HepG2 (cell line): ENCODE results near the gene OLFM2. TPM values are rescaled to one million over a fixed set of nuclear protein-coding genes. Genes with fewer than 3 reads are reported as not detected.
A peak's percentile ranks its signal among the peaks of the same experiment; 100 is the strongest.

Source experiments
- FOXA3 ChIP-seq: IDR thresholded peaks from 2 replicates; pipeline ENCODE4 v1.6.1; 2016; ENCODE audit warnings: missing genetic modification reagents, missing compliant biosample characterization
- FOXC1 ChIP-seq: sonication (generic); formaldehyde crosslinking; IDR thresholded peaks from 2 replicates; pipeline ENCODE4 v1.8.0; 2022; ENCODE audit warnings: mild to moderate bottlenecking, missing genetic modification reagents, borderline replicate concordance
- GATAD2A ChIP-seq: IDR thresholded peaks from 2 replicates; pipeline ENCODE4 v1.6.1; 2016
- HDAC1 ChIP-seq: sonication (generic); formaldehyde crosslinking; IDR thresholded peaks from 2 replicates; pipeline ENCODE4 v1.5.1; 2020; ENCODE audit warnings: mild to moderate bottlenecking, missing genetic modification reagents
- HDAC2 ChIP-seq: sonication (generic); formaldehyde crosslinking; IDR thresholded peaks from 2 replicates; pipeline ENCODE4 v1.4.0; 2020; ENCODE audit warnings: missing genetic modification reagents
- HHEX ChIP-seq: IDR thresholded peaks from 2 replicates; pipeline ENCODE4 v1.6.1; 2016; ENCODE audit warnings: control low read depth
- HNRNPLL ChIP-seq: fragments of 200-400 bp; formaldehyde crosslinking; IDR thresholded peaks from 2 replicates; pipeline ENCODE4 v1.6.1; 2017; ENCODE audit warnings: mild to moderate bottlenecking, low read depth, low read length; ENCODE audit not compliant: poor library complexity, severe bottlenecking
- HNRNPUL1 ChIP-seq: fragments of 200-400 bp; formaldehyde crosslinking; IDR thresholded peaks from 2 replicates; pipeline ENCODE4 v1.6.1; 2017; ENCODE audit warnings: low read depth, mild to moderate bottlenecking, low read length, moderate library complexity
- MXI1 ChIP-seq: IDR thresholded peaks from 3 replicates; pipeline ENCODE4 v1.6.1; 2012; ENCODE audit warnings: low read depth, low read length, inconsistent platforms, borderline replicate concordance
- NBN ChIP-seq: fragments of 450-650 bp; conservative IDR thresholded peaks from 2 replicates; pipeline ENCODE4 v1.6.1; 2017
- PAF1 ChIP-seq: IDR thresholded peaks from 2 replicates; pipeline ENCODE4 v1.6.1; 2016; ENCODE audit warnings: missing genetic modification reagents, missing compliant biosample characterization
- PITX1 ChIP-seq: sonication (generic); formaldehyde crosslinking; IDR thresholded peaks from 2 replicates; pipeline ENCODE4 v1.5.1; 2020; ENCODE audit warnings: mild to moderate bottlenecking, missing genetic modification reagents
- PRDM15 ChIP-seq: sonication (generic); formaldehyde crosslinking; IDR thresholded peaks from 2 replicates; pipeline ENCODE4 v1.4.0; 2020; ENCODE audit warnings: missing genetic modification reagents
- SETDB1 ChIP-seq: sonication (generic); formaldehyde crosslinking; IDR thresholded peaks from 2 replicates; pipeline ENCODE4 v1.5.1; 2020; ENCODE audit warnings: missing genetic modification reagents, mild to moderate bottlenecking, borderline replicate concordance
- SIX4 ChIP-seq: sonication (generic); formaldehyde crosslinking; IDR thresholded peaks from 2 replicates; pipeline ENCODE4 v1.4.0; 2020; ENCODE audit warnings: missing genetic modification reagents
- SKI ChIP-seq: fragments of 450-650 bp; IDR thresholded peaks from one replicate; pipeline ENCODE4 v1.6.1; 2018; ENCODE audit warnings: mild to moderate bottlenecking; ENCODE audit not compliant: partially characterized antibody
- SOX13 ChIP-seq, 3 experiments: fragments of 450-650 bp in 1 of 3; sonication (generic) in 1 of 3; formaldehyde crosslinking in 1 of 3; IDR thresholded peaks in 2 of 3; conservative IDR thresholded peaks in 1 of 3; 2 replicates each; pipeline versions ENCODE4 v1.5.0 to v1.6.1; 2016 to 2020; ENCODE audit warnings: antibody characterized with exemption in 1 of 3, mild to moderate bottlenecking in 1 of 3, missing compliant biosample characterization in 1 of 3, missing genetic modification reagents in 1 of 3, moderate library complexity in 1 of 3
- SP4 ChIP-seq: sonication (generic); formaldehyde crosslinking; IDR thresholded peaks from 2 replicates; pipeline ENCODE4 v1.8.1; 2023; ENCODE audit warnings: mild to moderate bottlenecking, missing genetic modification reagents
- THAP11 ChIP-seq: IDR thresholded peaks from 2 replicates; pipeline ENCODE4 v1.6.1; 2016; ENCODE audit warnings: missing biosample characterization, missing genetic modification reagents
- ZBTB44 ChIP-seq: sonication (generic); formaldehyde crosslinking; IDR thresholded peaks from 2 replicates; pipeline ENCODE4 v1.4.0; 2020; ENCODE audit warnings: missing genetic modification reagents
- ZNF292 ChIP-seq: sonication (generic); formaldehyde crosslinking; IDR thresholded peaks from 2 replicates; pipeline ENCODE4 v1.8.1; 2022; ENCODE audit warnings: mild to moderate bottlenecking, low read depth, missing genetic modification reagents, borderline replicate concordance
- ZNF414 ChIP-seq: sonication (generic); formaldehyde crosslinking; IDR thresholded peaks from 2 replicates; pipeline ENCODE4 v1.5.0; 2020; ENCODE audit warnings: missing genetic modification reagents
- ZNF781 ChIP-seq: sonication (generic); formaldehyde crosslinking; IDR thresholded peaks from 2 replicates; pipeline ENCODE4 v1.5.1; 2020; ENCODE audit warnings: borderline replicate concordance, mild to moderate bottlenecking, missing genetic modification reagents; ENCODE audit errors: not compliant biosample characterization
- ZNF816 ChIP-seq: sonication (generic); formaldehyde crosslinking; IDR thresholded peaks from 2 replicates; pipeline ENCODE4 v1.8.0; 2022; ENCODE audit warnings: missing genetic modification reagents, mild to moderate bottlenecking, borderline replicate concordance
- polyA plus RNA-seq, 8 experiments: library from polyadenylated mRNA; depleted of rRNA in 3 of 8; stranded (reverse) in 7 of 8; unstranded in 1 of 8; fragments of >200 nt; fragmentation: Illumina TruSeq in 4 of 8; extraction: Trizol in 4 of 8; gene quantifications; 2 replicates each; pipeline versions ENCODE4 v1.2.1 to v1.2.3, GENCODE V29; 2011 to 2016; ENCODE audit warnings: low read depth in 4 of 8, missing spikeins in 1 of 8, mixed read lengths in 1 of 8; ENCODE audit not compliant: insufficient read depth in 1 of 8
- total RNA-seq, 5 experiments: library from RNA; depleted of rRNA; stranded (reverse); fragments of >200 nt; fragmentation: Illumina TruSeq; extraction: Trizol; gene quantifications; 2 replicates each; pipeline ENCODE4 v1.2.3, GENCODE V29; 2016; ENCODE audit warnings: low read depth in 1 of 5

The OLFM2 gene
- total and polyA plus RNA-seq, 2 of the 13 experiments (the other 11 are each of a cell fraction or from before 2014, with no cell fraction given), result 0.20 to 0.51 TPM

GRCh38 chr19:9871626-9872338 lies 64.5 kb downstream of the OLFM2 start (continued):
- no peak for TF ChIP-seq ZNF781 (CRISPR knock-in tag)
- no peak for TF ChIP-seq SP4
- TF ChIP-seq SOX13 (IDR thresholded peaks at IDR 0.05), result no peak
- peak in 1 of 2 experiments; percentile 30; a peak in 1 of 4 replicates for TF ChIP-seq SOX13 (CRISPR knock-in tag; conservative IDR thresholded peaks at IDR 0.05 in 1 of 2, IDR thresholded peaks at IDR 0.05 in 1 of 2)
- no peak for TF ChIP-seq SETDB1 (CRISPR knock-in tag)
- no peak for TF ChIP-seq HNRNPLL
- 0 out of 2 replicates have a peak, but pooled peaks have one; percentile 31 for TF ChIP-seq THAP11 (CRISPR knock-in tag)
- no peak for TF ChIP-seq HNRNPUL1
- TF ChIP-seq ZNF816 (CRISPR knock-in tag), result no peak
- peak; percentile 50; the same call in 1 of the 2 replicates for TF ChIP-seq HDAC1
- TF ChIP-seq PAF1, result no peak
- TF ChIP-seq HDAC2 (CRISPR knock-in tag), result 0 out of 2 replicates have a peak, but pooled peaks have one; percentile 23
- no peak for TF ChIP-seq FOXC1 (CRISPR knock-in tag)
- TF ChIP-seq ZBTB44, result no peak
- TF ChIP-seq MXI1, result no peak
- TF ChIP-seq ZNF414 (CRISPR knock-in tag), result no peak
- TF ChIP-seq PRDM15 (CRISPR knock-in tag), result no peak
- no peak for TF ChIP-seq SKI
- peak; percentile 76 for TF ChIP-seq FOXA3
- no peak for TF ChIP-seq SIX4 (CRISPR knock-in tag)
- 0 out of 2 replicates have a peak, but pooled peaks have one; percentile 24 for TF ChIP-seq ZNF292
- TF ChIP-seq PITX1 (CRISPR knock-in tag), result 0 out of 2 replicates have a peak, but pooled peaks have one; percentile 13
- no peak for TF ChIP-seq NBN
- no peak for TF ChIP-seq HHEX (CRISPR knock-in tag)
- TF ChIP-seq GATAD2A (CRISPR knock-in tag), result peak; percentile 47; the same call in 1 of the 2 replicates
